Renal pelvis (tissue), 4 donors: ENCODE results near the gene ARHGAP6. TPM values are rescaled to one million over a fixed set of nuclear protein-coding genes. Genes with fewer than 3 reads are reported as not detected.
A peak's percentile ranks its signal among the peaks of the same experiment; 100 is the strongest.

Source experiments
- DNase-seq: peaks from one replicate; pipeline ENCODE4 v3.0.0-alpha.2; 2013
- polyA plus RNA-seq, 3 donors: library from polyadenylated mRNA; unstranded; fragments of 120-200 nt; gene quantifications; one replicate each; pipeline ENCODE4 v1.2.1, GENCODE V29; 2013; ENCODE audit not compliant: insufficient read length in 3 of 3

The ARHGAP6 gene
- polyA plus RNA-seq, 3 donors: 13.4 to 16.6 (median 14.8) TPM

DNA sequence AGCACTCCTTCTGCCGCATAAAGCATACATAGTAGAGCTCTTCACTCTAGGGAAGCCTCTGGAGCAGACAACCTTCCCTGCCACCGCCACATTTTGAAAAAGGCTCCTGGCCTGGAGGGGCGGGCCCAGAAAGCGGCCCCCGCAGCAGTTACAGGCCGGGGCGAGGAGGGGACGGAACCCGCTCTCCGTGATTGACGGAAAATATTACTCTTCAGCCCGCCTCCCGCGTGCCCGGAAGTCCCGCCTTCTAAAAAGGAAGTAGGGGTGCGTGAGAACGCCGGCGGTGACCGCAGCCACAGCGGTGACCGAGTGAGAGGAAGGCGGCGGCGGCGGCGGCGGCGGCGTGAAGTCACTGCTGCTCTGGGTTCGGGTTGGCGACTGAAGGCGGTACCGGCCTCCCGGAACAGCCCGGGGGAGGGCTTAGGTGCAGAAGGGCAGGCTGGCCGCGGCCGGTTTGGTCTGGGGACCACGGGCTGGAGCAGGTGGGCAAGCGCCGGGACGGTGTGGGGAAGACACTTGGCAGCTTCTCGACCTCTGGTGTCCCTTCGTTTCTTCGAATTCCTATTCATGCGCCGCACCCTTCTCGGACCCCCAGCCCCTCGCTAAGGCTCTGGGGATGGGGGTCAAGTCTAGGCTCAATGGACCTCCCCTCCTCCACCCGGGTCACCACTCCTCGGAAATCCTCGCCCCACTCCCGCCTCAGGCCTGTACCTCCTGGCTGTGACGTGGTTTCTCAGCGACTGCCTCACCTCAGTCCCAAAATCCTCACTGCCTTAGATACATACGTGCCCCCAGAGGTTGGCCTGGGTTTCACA lies 554.5 kb downstream of the ARHGAP6 start, which contains the start of gene HCCS:
TSS of gene HCCS (plus strand) at position 296 of the 815 bp plus-strand sequence. CDS start 729 bp downstream, outside the sequence.
- peak; percentile 80 for DNase-seq

DNA sequence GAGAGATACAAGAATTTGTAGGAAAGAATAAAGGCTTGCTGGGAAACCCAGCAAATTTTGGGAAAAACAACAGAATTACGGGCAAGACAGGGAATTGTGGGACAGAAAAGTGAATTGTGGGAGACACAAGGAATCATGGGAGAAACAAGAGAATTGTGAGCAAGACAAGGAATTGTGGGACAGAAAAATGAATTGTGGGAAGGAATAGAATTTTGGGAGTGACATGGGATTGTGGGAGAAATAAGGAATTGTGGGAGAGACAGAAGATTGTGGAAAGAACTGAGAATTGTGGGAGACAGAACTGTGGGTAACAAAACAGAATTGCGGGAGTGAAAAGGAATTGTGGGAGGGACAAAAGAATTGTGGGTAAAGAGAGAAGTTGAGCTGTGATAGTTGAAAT lies 555.8 kb downstream of the ARHGAP6 start:
- no peak for DNase-seq

DNA sequence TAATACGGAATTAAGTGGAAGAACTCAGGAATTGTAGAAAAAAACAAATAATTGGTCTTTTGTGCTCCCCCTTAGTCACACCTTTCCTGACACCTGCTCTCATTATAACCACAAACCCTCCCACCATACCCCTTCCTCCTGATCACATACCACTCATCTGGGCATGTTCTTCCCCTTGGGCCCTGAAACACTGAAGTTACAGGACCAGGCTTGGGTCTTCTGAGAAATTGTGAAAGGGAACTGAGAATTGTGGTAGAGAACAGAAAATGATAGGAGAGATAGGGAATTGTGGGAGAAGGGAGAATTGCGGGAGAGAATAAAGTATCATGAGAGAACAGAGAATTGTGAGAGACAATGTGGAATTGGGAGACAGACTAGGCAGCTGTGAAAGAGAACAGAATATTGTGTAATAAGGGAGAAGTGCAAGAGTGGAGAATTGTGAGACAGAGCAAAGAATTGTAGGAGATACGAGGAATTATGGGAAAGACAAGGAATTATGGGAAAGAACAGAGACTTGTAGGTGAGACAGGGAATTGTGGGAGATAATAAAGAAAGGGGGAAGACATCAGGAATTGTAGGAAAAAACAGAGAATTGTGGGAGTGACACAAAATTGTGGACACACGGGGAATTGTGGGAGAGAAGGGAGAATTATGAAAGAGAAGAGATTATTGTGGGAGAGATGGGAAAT lies 557.3 kb downstream of the ARHGAP6 start:
- no peak for DNase-seq

DNA sequence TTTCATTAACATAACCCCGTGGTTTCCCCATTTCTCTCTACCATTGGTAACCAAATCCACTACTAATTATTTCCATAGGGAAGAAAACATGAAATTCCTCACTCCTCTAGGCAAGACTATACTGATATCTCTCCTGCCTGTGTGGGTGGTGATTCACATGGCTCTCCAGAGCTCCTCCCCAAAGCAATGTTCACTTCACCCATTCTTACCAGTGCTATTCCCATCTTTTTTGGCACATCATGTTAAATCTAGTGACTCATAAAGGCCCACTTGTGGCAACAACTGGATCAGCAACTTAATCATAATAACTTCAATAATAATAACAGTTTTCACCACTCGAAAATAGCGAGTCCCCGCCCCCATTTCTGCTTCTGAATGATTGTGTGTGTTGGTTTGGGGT lies 560.6 kb downstream of the ARHGAP6 start:
- DNase-seq: no peak

DNA sequence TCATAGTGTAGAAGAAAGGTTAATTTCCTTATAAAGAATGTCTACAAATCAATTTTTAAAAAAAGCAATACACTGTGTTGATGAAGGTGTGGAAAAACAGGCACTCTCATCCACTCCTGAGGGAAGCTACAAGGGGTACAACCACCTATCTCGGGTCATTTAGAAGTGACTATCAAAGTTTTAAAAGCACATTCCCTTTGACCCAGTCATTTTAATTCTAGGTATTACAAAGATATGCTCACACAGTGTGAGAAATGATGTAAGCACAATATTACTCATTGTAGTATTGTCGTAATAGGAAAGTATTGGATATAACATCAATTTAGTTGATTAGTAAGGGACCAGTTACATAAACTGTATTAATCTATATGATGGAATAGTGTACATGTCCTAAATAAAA lies 562.0 kb downstream of the ARHGAP6 start:
- DNase-seq: no peak

DNA sequence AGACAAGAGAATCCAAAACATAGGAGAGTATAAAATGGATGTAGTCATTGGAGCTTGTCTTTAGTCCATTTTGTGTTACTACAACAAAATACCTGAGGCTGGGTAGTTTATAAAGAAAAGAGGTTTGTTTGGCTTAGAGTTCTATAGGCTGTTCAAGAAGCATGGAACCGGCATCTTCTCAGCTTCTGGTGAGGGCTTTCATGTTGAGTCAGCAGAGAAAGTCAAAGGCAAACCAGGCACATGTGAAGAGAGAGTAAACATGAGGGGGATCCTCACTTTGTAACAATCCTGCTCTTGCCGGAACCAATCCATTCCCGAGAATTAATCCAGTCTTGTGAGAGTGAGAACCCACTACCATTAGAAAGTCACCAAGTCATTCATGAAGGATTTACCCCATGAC lies 562.7 kb downstream of the ARHGAP6 start:
- DNase-seq: no peak

DNA sequence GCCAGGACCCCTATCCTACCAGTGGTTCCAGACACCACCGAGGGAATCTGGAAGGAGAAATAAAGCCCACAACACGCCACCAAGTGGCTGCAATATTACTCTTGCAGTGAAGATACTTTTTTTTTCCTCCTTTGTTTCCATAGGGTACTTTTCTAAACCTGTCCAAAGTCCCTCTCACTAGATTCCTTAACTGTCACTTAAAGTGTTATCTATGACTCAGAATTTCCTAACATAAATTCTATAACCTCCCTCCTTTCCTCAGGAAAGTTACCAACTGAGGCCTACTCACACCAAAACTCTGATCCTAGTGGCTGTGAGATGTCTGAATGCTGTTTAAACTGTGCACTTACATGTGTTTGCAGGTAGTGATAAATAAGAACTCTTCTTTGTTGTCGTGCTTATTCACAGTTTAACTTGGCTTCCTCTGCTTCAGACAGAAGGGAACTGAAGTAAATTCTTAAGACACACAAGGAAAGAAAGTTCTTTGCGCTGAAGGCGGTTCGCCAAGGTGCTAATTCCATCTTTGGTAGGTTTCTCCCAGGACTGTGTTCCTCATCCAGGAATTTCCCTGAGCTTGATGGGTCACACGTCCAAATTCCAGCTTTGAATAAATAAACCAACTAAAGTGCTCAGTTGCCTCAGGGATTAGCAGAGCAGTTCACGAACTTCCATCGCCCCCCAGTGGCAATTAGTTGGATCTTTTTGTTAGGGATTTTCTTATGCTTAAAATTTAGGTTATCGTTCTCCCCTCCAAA lies 565.3 kb downstream of the ARHGAP6 start:
- peak; percentile 37 for DNase-seq

DNA sequence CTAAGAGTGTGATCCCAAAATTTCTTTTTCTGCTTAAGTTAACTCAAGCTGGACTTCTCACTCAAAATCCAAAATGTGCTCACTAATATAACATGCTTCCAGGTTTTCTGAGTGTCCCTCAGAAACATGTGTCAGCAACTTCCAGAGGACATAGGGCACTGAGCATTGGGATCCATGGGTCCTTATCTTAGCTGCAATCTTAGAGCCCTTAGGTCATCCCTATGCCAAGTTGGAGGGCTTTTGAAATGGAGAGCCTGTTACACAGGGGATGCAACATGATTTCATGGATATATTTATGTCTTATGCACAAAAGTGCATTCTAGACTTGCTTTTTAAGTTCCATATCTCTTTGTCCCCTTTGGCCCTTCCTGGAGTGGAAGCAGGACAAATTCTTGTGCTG lies 566.3 kb downstream of the ARHGAP6 start:
- no peak for DNase-seq

DNA sequence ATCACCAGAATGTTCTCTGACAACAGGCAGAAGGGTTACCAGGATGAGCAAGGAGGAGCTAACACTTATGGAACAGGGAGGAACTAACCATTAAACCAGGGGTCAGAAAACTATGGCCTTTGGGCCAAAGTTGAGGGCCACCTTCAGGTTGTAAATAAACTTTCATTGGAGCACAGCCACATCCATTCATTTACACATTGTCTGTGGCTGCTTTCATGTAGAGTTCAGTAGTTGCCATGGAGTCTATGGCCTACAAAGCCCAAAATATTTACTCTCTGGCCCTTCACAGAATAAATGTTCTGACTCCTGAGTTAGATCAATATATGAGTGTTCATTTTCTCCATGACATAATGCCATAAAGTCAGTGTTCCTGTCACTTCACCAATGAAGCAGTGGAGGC lies 567.8 kb downstream of the ARHGAP6 start:
- DNase-seq: no peak

DNA sequence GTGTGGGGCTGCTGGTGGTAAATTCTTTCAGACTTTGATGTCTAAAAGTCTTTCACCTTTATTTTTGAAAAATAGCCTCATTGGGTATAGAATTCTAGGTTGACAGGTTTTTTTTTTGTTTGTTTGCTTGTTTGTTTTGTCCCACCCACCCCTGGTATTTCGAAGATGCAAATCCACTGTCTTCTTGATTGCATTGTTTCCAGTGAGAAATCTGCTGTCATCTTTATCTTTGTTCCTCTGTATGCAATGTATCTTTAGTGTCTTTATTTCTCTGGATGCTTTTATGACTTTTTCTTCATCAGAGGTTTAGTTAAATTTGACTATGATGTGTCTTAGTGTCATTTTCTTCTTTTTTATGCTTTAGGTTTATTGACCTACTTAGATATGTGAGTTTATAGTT lies 575.9 kb downstream of the ARHGAP6 start:
- DNase-seq: no peak

Other genes with a start within 250 kb of the ARHGAP6 start
- gene MSL3, start 92.3 kb upstream of the ARHGAP6 start, polyA plus RNA-seq: 10 to 100 TPM; 37.4 to 41.7 (median 39.5) TPM